ENCODE data around the gene TRIM36. TPM values are rescaled to one million over a fixed set of nuclear protein-coding genes. Genes with fewer than 3 reads are reported as not detected.

Gene TRIM36
- total RNA-seq, 4 donors from 2014 or later: 0.72 to 1.9 (median 1.5) TPM

DNA sequence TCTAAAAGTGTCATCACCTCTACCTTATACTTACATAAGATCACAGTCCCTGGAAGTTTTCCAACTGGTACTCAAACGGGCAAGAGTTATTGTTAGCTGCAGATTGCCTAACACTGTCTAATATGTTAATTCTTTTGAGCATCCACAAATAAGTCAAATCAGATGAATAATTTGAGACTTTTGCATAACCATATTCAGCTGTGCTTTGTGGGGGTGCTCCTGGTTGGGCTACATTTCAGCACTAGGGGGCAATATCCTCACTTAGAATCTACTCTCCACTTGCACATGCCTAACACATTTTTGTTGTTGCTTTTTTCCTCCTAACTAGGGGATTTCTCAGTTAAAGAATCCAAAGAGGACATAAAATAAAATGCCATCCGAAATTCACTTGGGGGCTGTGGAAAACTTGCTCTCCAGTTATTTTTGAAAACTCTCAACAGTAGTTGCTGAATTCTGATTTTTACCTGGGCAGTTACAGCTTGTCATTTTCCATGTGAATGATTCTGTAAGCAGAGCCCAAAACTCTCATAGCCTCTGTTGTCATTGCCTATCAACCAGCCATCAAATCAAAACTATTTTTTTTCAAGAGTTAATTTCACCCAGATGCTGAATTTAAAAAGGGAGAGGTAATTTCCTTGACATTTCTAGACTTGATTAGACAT is 71.5 kb downstream of the TRIM36 start:
- intact Hi-C loops (cut with DNase I; ENCODE audit: low total_unique reads): no loop called here
- TF ChIP-seq, protein P1, sequence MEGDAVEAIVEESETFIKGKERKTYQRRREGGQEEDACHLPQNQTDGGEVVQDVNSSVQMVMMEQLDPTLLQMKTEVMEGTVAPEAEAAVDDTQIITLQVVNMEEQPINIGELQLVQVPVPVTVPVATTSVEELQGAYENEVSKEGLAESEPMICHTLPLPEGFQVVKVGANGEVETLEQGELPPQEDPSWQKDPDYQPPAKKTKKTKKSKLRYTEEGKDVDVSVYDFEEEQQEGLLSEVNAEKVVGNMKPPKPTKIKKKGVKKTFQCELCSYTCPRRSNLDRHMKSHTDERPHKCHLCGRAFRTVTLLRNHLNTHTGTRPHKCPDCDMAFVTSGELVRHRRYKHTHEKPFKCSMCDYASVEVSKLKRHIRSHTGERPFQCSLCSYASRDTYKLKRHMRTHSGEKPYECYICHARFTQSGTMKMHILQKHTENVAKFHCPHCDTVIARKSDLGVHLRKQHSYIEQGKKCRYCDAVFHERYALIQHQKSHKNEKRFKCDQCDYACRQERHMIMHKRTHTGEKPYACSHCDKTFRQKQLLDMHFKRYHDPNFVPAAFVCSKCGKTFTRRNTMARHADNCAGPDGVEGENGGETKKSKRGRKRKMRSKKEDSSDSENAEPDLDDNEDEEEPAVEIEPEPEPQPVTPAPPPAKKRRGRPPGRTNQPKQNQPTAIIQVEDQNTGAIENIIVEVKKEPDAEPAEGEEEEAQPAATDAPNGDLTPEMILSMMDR (IDR thresholded peaks at IDR 0.05): no peak
- TF ChIP-seq POLR2A (IDR thresholded peaks at IDR 0.05): no peak
- no peak overlapping the region for H3K4me3 ChIP-seq (ENCODE audit: low read depth, poor library complexity, severe bottlenecking)
- no peak for DNase-seq (ENCODE audit: low spot score in 2 of 2)
- WGBS, 2 donors: 2 to 6% methylated on average over 2 of the region's 2 CpGs

DNA sequence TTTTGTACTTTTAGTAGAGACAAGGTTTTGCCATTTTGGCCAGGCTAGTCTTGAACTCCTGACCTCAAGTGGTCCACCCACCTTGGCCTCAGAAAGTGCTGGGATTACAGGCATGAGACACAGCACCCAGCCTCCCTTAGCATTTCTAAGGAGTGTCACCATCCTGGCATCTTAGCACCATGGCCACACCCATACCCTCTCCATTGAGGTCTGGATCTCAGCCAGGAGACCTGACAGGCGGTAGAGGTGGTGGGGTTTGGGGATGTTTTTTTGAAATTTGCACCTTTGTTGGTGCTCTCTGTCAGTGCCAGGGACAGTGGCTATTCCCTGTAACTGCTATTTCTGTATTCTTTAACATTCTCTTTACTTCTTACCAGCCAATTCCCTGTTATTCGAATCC is 72.5 kb downstream of the TRIM36 start:
- no peak for DNase-seq (ENCODE audit: low spot score in 2 of 2)
- 34 to 44% methylated on average over 2 of the region's 2 CpGs for WGBS, 2 donors
- no peak overlapping the region for H3K4me3 ChIP-seq (ENCODE audit: low read depth, poor library complexity, severe bottlenecking)
- intact Hi-C loops (cut with DNase I; ENCODE audit: low total_unique reads): no loop called here
- TF ChIP-seq POLR2A (IDR thresholded peaks at IDR 0.05): no peak
- TF ChIP-seq, protein P1 (IDR thresholded peaks at IDR 0.05): no peak

DNA sequence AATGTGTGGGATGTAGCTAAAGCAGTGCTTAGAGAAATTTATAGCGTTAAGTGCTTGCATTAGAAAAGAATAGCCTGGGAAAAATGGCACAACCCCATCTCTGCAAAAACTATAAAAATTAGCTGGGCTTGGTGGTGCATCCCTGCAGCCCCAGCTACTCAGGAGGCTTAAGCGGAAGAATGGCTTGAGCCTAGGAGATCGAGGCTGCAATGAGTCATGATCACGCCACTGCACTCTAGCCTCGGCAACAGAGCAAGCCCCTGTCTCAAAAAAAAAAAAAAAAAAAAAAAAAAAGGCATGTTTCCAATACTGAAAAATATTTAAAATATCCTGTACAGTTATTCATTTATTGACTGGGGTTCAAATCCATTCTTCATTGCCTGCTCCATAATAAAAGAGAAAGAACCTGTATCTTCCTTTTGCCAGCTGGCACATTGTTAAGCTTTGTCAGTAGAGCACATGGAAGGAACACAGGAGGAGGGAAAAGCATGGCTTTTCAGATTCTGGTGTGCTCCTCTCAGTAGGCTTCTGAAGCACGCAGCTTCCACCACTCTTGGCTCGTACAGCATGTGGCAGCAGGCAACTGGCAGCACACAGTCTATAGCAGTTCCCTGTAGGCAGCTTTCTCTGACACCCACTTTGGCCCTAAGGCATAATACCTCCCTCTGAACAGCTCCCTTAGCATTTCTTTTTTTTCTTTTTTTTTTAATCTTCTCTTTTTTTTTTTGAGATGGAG is 73.5 kb downstream of the TRIM36 start:
- TF ChIP-seq POLR2A (IDR thresholded peaks at IDR 0.05): no peak
- TF ChIP-seq, protein P1 (IDR thresholded peaks at IDR 0.05): no peak
- intact Hi-C loops (cut with DNase I; ENCODE audit: low total_unique reads): no loop called here
- H3K4me3 ChIP-seq (ENCODE audit: low read depth, poor library complexity, severe bottlenecking): no peak overlapping the region
- no peak for DNase-seq (ENCODE audit: low spot score in 2 of 2)
- 33 to 38% methylated on average over 7 of the region's 7 CpGs for whole genome bisulfite sequencing, 2 donors

DNA sequence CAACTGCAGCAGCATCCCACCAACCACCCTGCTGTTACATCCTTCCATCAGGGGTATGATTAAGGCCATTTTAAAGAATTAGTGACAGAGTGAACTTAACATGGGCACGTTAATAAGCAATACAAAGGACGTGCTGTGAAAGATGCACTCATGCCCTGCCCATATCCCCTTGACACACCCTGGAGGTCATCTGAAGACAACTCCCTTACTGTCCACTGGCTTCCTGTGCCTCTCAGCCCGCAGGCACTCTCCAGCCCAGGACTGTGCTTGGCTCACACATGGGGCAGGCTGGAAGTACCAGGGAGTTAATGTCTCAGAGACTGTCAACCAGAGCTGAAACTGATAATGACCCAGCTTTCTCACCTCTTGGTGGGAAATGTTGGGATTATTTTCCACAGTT is 81.8 kb downstream of the TRIM36 start:
- H3K4me3 ChIP-seq (ENCODE audit: low read depth, poor library complexity, severe bottlenecking): no peak overlapping the region
- intact Hi-C loops (cut with DNase I; ENCODE audit: low total_unique reads): no loop called here

DNA sequence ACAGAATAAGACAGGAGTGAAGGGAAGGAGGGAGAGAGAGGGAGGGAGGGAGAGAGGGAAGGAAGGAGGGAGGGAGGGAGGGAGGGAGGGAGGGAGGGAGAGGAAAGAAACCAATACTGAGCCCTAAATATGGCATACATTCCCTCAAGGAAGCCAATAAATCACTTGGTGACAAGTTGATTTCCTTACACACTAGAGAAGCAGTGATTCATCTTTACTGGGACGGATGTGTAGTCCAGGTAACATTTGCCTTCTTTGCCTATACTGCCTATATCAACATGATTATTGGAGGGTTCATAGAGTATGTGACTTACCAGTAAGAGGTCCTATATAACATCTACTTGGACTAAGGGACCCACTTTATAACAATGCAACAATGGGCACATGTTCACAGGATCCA is 83.2 kb downstream of the TRIM36 start:
- WGBS, 2 donors: 35 to 52% methylated on average over 1 of the region's 1 CpG
- no peak overlapping the region for H3K4me3 ChIP-seq (ENCODE audit: low read depth, poor library complexity, severe bottlenecking)
- intact Hi-C loops (cut with DNase I; ENCODE audit: low total_unique reads): no loop called here
- TF ChIP-seq, protein P1 (IDR thresholded peaks at IDR 0.05): no peak
- TF ChIP-seq POLR2A (IDR thresholded peaks at IDR 0.05): no peak
- DNase-seq (ENCODE audit: low spot score in 2 of 2): no peak

More for the DNA sequence above, 81.8 kb downstream of the TRIM36 start:
- no peak for TF ChIP-seq POLR2A (IDR thresholded peaks at IDR 0.05)
- TF ChIP-seq, protein P1 (IDR thresholded peaks at IDR 0.05): no peak
- 64 to 70% methylated on average over 3 of the region's 3 CpGs for WGBS, 2 donors
- DNase-seq (ENCODE audit: low spot score in 2 of 2): no peak

Measured in lower leg skin (tissue), 4 donors.